GM18499 (cell line): ENCODE results near the gene UHRF1.
"Not testable (repeated sequence)": the region's sequence is repeated elsewhere in the genome, so short reads cannot be mapped to it uniquely, and the experiment has no call there.

Source experiments
- ATAC-seq: cut with Tn5 transposase; IDR thresholded peaks from one replicate; pipeline ENCODE4 v1.9.1; 2021; ENCODE audit warnings: moderate number of reproducible peaks; ENCODE audit not compliant: insufficient read depth, unreplicated experiment

The UHRF1 gene

GRCh38 chr19:4969772-4970531 is 60.7 kb downstream of the UHRF1 start:
- no peak for ATAC-seq

GRCh38 chr19:4970558-4971423 is 61.5 kb downstream of the UHRF1 start:
- ATAC-seq = no peak

- ATAC-seq = no peak
Observed at GRCh38 chr19:4971424-4971793, 62.1 kb downstream of the UHRF1 start.

- ATAC-seq = no peak
Observed at GRCh38 chr19:4971816-4972495, 62.7 kb downstream of the UHRF1 start.

GRCh38 chr19:4972509-4973230 is 63.4 kb downstream of the UHRF1 start:
- no peak for ATAC-seq

GRCh38 chr19:4974880-4975469 is 65.7 kb downstream of the UHRF1 start:
- no peak for ATAC-seq

- ATAC-seq = not testable (repeated sequence)
Observed at GRCh38 chr19:4975601-4976000, 66.3 kb downstream of the UHRF1 start.

GRCh38 chr19:4976401-4977298 is 67.3 kb downstream of the UHRF1 start:
- ATAC-seq = no peak

GRCh38 chr19:4977299-4978174 is 68.2 kb downstream of the UHRF1 start:
- no peak for ATAC-seq

GRCh38 chr19:4979211-4979807 is 70.0 kb downstream of the UHRF1 start:
- ATAC-seq = no peak

GRCh38 chr19:4980067-4980466 is 70.8 kb downstream of the UHRF1 start:
- no peak for ATAC-seq

GRCh38 chr19:4980838-4981680 is 71.8 kb downstream of the UHRF1 start:
- no peak for ATAC-seq

GRCh38 chr19:4981681-4981958 is 72.3 kb downstream of the UHRF1 start:
- no peak for ATAC-seq

GRCh38 chr19:4983346-4984105 is 74.2 kb downstream of the UHRF1 start:
- no peak for ATAC-seq

- ATAC-seq = no peak
Observed at GRCh38 chr19:4984106-4984380, 74.7 kb downstream of the UHRF1 start.

GRCh38 chr19:4984438-4984990 is 75.2 kb downstream of the UHRF1 start:
- ATAC-seq = no peak
